Kidney tubule cell (primary cell): ENCODE measurements around the gene NR3C1.
A peak's percentile ranks its signal among the peaks of the same experiment; 100 is the strongest.

Experiments used
- DNase-seq: peaks from one replicate; pipeline ENCODE4 v3.0.0-alpha.2; 2018; ENCODE audit warnings: low spot score

NR3C1 gene

DNA sequence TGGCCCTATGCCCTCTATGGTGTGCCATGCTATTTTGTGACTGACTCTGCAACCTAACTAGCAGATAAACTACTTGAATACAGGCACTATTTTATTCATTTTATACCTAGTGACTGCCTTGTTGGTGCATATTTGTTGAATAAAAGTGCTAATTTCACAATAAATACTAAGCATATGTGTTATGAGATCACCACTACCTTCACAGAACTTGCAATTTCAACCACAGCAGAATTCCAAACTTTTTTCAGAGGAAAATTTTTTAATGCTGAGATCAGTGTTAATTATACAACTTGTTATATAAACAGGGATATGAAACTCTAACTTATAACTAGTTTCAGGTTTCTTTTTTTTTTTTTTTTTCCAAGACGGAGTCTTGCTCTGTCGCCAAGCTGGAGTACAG is 94.8 kb downstream of the NR3C1 start:
- DNase-seq = no peak

GRCh38 chr5:143306040-143306439 is 97.4 kb downstream of the NR3C1 start:
- no peak for DNase-seq

DNA sequence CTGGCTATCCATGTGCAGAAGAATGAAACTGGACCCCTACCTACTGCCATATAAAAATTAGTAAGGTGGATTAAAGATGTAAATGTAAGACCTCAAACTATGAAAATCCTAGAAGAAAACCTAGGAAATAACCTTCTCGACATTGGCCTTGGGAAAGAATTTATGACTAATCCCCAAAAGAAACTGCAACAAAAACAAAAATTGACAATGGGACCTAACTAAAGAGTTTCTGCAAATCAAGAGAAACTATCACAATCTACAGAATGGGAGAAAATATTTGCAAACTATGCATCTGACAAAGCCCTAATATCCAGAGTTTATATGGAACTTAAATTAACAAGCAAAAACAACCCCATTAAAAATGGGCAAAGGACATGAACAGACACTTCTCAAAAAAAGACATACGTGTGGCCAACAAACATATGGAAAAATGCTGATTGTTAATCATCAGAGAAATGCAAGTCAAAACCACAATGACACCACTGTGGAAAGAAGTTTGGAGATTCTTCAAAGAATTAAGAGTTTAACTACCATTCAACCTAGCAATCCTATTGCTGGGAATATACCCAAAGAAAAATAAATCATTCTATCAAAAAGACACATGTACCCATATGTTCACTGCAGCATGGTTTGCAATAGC is 98.5 kb downstream of the NR3C1 start:
- DNase-seq = no peak

DNA sequence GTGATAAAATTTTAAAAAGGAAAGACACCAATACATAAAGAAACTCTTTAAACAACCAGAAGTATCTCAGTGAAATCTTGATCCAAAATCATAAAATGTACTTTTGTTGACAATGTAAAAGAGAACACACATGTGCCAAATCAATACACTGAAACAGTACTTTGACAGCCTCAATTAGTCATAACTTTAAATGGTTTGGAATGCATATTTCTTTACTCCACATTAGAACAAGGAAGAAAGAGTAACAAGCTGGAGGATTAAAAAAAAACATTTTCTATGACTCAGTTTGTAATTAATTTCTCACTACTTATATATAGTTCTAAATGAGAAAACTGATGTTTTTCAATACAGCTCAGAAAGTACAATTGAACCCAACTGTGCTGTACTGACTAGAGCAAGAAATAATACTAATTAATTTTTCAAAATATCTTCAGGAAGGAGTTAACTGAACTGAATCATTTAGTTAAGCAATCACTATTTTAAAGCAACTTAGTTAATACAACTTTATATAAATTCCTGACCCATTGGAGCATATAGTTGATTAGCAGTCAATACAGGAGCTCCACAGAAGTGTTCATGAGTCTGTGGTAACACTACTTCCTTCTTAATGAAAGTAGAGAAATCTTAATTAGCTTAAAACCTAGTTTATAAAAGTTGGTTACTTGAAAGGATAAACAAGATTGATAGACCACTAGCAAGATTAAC is 101.0 kb downstream of the NR3C1 start:
- DNase-seq = peak; percentile 34

GRCh38 chr5:143297756-143298155 is 105.7 kb downstream of the NR3C1 start:
- DNase-seq = no peak

GRCh38 chr5:143290125-143290524 is 113.4 kb downstream of the NR3C1 start:
- DNase-seq = no peak

DNA sequence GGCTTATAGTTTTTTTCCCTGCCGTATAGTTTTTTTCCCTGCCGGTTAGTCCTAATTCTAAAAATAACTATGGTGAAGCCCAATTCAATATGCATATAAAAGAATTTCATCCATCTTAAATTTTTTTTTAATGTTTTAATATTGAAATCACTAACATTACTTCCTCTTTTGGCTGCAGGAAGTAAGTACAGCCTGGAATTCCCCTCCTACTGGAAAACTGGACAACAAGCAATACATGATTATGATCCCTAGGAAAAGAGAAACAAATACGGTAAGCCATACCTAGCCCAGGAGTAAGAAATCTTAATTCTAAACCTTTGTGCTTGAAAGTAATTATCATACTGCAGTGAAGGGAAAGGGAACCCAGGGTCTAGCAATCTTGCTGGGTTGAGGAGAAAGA is 119.0 kb downstream of the NR3C1 start:
- DNase-seq = peak; percentile 20

GRCh38 chr5:143284002-143284401 is 119.5 kb downstream of the NR3C1 start:
- no peak for DNase-seq

GRCh38 chr5:143281226-143281625 is 122.3 kb downstream of the NR3C1 start:
- no peak for DNase-seq

- no peak for DNase-seq
These were observed 123.8 kb downstream of the NR3C1 start for GRCh38 chr5:143279698-143280097.

DNA sequence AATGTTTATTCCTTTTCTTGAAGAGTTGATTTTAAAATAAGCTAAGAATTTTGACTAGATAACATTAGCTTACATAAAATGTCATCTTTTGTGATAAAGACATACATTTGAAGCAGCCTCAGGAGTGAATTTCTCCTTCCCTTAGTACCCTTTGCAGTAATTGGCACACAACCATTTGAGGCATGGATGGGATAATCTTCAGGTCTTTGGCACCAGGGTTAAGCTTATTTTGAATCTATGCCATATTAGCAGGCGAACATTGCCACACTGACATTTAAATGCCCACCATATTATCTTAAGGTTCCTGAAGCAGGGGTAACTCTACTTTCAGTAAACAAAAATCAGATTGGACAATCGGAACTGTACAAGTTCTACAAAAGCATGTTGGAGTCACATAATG is 126.0 kb downstream of the NR3C1 start:
- DNase-seq = no peak

- no peak for DNase-seq
These were observed 127.7 kb downstream of the NR3C1 start for GRCh38 chr5:143275512-143276363.

- DNase-seq = no peak
These were observed 128.5 kb downstream of the NR3C1 start for GRCh38 chr5:143274952-143275351.

DNA sequence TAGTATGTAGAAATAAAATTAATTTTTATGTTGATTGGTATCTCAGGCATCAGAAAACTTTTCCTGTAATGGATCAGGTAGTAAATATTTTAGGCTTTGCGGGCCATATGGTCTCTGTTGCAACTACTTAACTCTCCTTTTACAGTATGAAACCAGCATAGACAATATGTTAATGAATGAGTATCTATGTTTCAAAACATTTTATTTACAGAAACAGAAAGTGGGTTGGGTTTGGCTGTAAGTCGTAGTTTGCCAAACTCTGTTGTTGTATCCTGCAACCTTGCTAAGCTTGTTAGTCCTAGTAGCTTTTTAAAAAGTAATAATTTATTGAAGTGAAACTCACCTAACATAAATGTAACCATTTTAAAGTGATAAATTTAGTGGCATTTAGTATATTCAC is 132.1 kb downstream of the NR3C1 start:
- no peak for DNase-seq

GRCh38 chr5:143268388-143268787 is 135.1 kb downstream of the NR3C1 start:
- no peak for DNase-seq

DNA sequence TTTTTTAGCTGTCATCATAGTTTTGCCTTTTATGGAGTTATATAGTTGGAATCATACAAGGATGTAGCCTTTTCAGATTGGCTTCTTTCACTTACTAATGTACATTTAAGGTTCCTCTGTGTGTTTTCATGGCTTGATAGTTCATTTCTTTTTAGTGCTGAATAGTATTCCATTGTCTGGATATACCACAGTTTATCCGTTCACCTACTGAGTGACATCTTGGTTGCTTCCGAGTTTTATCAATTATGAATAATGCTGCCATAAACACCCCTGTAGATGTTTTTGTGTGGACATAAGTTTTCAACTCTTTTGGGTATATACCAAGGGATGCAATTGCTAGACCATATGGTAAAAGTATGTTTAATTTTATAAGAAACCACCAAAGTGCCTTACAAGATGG is 136.3 kb downstream of the NR3C1 start:
- DNase-seq = no peak

DNA sequence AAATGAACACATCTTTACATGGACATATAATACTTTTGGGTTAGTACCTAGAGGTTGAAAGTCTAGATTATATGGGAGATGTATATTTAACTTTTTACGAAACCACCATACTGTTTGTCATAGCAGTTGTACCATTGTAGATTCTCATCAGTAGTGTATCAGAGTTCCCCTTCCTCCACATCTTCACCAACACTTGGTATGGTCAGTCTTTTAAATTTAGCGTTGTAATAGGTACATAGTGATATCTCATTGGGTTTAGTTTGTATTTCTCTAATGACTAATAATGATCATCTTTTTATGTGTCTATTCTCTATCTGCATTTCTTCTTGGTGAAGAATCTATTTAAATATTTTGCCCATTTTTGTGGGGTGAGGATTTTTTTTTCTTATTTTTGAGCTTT is 137.5 kb downstream of the NR3C1 start:
- no peak for DNase-seq

- no peak for DNase-seq
These were observed 140.1 kb downstream of the NR3C1 start for GRCh38 chr5:143263272-143263810.

GRCh38 chr5:143262393-143263174 is 140.9 kb downstream of the NR3C1 start:
- peak; percentile 82 for DNase-seq

GRCh38 chr5:143261748-143262392 is 141.6 kb downstream of the NR3C1 start:
- DNase-seq = peak; percentile 56

- DNase-seq = no peak
These were observed 144.3 kb downstream of the NR3C1 start for GRCh38 chr5:143259254-143259605.
